Suprapubic skin (tissue), 4 donors: ENCODE data around the gene NRN1.

Experiments
- EP300 ChIP-seq: sonication (generic); formaldehyde crosslinking; IDR thresholded peaks from one replicate; pipeline ENCODE4 v1.6.1; 2017; ENCODE audit warnings: antibody characterized with exemption
- POLR2A ChIP-seq, 2 donors: fragments of 450-650 bp; IDR thresholded peaks; one replicate each; pipeline ENCODE4 v1.6.1; 2017; ENCODE audit warnings: antibody characterized with exemption in 2 of 2, mild to moderate bottlenecking in 2 of 2, moderate library complexity in 2 of 2
- POLR2AphosphoS5 ChIP-seq, 3 donors: sonication (generic); formaldehyde crosslinking; IDR thresholded peaks; one replicate each; pipeline ENCODE4 v1.6.1; 2017; ENCODE audit warnings: antibody characterized with exemption in 3 of 3
- TF ChIP-seq, protein P1 (sequence below), 2 donors: fragments of 200-600 bp in 1 of 2; fragments of 450-650 bp in 1 of 2; sonication (generic) in 1 of 2; IDR thresholded peaks; one replicate each; pipeline ENCODE4 v1.5.1; 2016 to 2019; ENCODE audit warnings: antibody characterized with exemption in 2 of 2, mild to moderate bottlenecking in 1 of 2, moderate library complexity in 1 of 2

DNA sequence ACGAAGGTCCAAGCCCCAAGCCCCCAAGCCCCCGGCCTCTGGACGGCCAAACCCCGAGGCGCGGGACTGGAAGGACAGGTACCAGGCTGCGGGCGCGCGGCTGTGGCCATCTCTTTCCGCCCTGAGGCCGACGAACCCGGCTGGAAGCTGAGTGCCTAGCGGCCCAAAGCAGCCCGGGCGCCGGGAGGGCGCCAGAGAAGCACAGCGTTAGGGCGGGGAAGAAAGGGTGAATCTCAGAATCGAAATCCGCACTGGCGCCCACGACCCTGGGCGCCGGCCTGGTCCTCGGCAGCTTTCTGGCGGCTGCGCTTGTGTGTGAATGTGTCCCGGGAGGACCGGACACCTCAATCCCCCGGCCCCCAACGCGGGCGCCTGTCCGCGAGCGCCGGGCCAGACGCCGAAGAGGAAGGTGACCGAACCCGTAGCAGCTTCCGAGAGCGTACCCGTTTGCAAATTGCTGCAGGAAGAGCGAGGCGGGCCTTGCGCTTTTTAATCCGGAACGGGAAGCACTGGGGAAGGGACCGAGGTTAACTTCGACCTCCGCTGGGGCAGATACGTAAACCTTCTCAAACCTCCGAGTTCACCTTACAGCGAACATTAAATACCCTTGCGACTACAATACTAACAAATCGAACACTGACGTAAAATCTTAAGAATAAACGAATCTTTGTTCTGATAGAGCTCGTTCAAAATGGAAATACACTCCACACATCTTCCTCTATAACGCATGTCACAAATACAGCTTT, 2.9 kb downstream of the NRN1 start:
- no peak for TF ChIP-seq POLR2A (IDR thresholded peaks at IDR 0.05)
- TF ChIP-seq POLR2AphosphoS5 (IDR thresholded peaks at IDR 0.05), result no peak
- TF ChIP-seq, protein P1, sequence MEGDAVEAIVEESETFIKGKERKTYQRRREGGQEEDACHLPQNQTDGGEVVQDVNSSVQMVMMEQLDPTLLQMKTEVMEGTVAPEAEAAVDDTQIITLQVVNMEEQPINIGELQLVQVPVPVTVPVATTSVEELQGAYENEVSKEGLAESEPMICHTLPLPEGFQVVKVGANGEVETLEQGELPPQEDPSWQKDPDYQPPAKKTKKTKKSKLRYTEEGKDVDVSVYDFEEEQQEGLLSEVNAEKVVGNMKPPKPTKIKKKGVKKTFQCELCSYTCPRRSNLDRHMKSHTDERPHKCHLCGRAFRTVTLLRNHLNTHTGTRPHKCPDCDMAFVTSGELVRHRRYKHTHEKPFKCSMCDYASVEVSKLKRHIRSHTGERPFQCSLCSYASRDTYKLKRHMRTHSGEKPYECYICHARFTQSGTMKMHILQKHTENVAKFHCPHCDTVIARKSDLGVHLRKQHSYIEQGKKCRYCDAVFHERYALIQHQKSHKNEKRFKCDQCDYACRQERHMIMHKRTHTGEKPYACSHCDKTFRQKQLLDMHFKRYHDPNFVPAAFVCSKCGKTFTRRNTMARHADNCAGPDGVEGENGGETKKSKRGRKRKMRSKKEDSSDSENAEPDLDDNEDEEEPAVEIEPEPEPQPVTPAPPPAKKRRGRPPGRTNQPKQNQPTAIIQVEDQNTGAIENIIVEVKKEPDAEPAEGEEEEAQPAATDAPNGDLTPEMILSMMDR (IDR thresholded peaks at IDR 0.05), result no peak
- TF ChIP-seq EP300, result no peak
